Ascending aorta (tissue), 2 donors: ENCODE results near the gene CUTC. TPM values are rescaled to one million over a fixed set of nuclear protein-coding genes. Genes with fewer than 3 reads are reported as not detected.
"Not testable (repeated sequence)": the region's sequence is repeated elsewhere in the genome, so short reads cannot be mapped to it uniquely, and the experiment has no call there.

ENCODE experiments used
- DNase-seq, 2 donors: peaks; one replicate each; pipeline ENCODE4 v3.0.0-alpha.2; 2019; ENCODE audit warnings: low spot score in 2 of 2
- H3K27ac ChIP-seq, 2 donors: fragments of 200-600 bp; sonication (generic); one replicate each; pipeline ENCODE4 v1.5.1; 2016 to 2017; ENCODE audit warnings: mild to moderate bottlenecking in 1 of 2
- H3K27me3 ChIP-seq: fragments of 200-600 bp; sonication (generic); one replicate; pipeline ENCODE4 v1.5.1; 2017
- H3K36me3 ChIP-seq, 2 donors: fragments of 200-600 bp; sonication (generic); one replicate each; pipeline ENCODE4 v1.5.1; 2016
- H3K4me1 ChIP-seq, 2 donors: fragments of 200-600 bp; sonication (generic); one replicate each; pipeline ENCODE4 v1.5.1; 2016 to 2017; ENCODE audit warnings: mild to moderate bottlenecking in 1 of 2
- H3K4me3 ChIP-seq, 2 donors: fragments of 200-600 bp; sonication (generic); one replicate each; pipeline ENCODE4 v1.5.1; 2016 to 2017; ENCODE audit warnings: mild to moderate bottlenecking in 1 of 2
- H3K9me3 ChIP-seq, 2 donors: fragments of 200-600 bp; sonication (generic); one replicate each; pipeline ENCODE4 v1.5.1; 2016
- CTCF ChIP-seq, 3 experiments: fragments of 200-600 bp in 2 of 3; fragments of 450-650 bp in 1 of 3; sonication (generic) in 2 of 3; IDR thresholded peaks; one replicate each; pipeline ENCODE4 v1.5.1; 2016 to 2019; ENCODE audit warnings: antibody characterized with exemption in 3 of 3, mild to moderate bottlenecking in 1 of 3, moderate library complexity in 1 of 3
- intact Hi-C: fragments of 100-400 bp; cut with DNase I; formaldehyde crosslinking; loops from one replicate; pipeline ENCODE4 v1.15.1; 2023
- total RNA-seq: library from RNA; depleted of rRNA; stranded (reverse); fragments of >200 nt; gene quantifications from one replicate; pipeline ENCODE4 v1.1.0, GENCODE V29; 2016

CUTC gene
- total RNA-seq, 1 donor from 2014 or later, result 8.0 TPM

GRCh38 chr10:99733366-99733765 is 1.3 kb downstream of the CUTC start:
- H3K27me3 ChIP-seq, result no peaks in the 10 kb centered on the region
- H3K4me1 ChIP-seq, result peaks cover 0 to 15% of the 10 kb centered on the region in 2 donors
- DNase-seq, result no peak
- H3K9me3 ChIP-seq, result no peaks in the 10 kb centered on the region
- peaks cover 16 to 21% of the 10 kb centered on the region in 2 donors for H3K36me3 ChIP-seq
- no peak overlapping the region for H3K27ac ChIP-seq
- intact Hi-C loops, result loop anchor here (2.0 to 10.0 kb wide), 5 partner anchors 54 to 1599 kb away; partner anchors contain the start of genes GOT1, R3HCC1L and SLC25A28
- TF ChIP-seq CTCF (IDR thresholded peaks at IDR 0.05), result no peak
- H3K4me3 ChIP-seq, result peak overlapping the region in 1 of 2 donors; percentile 88

GRCh38 chr10:99734111-99734510 is 2.1 kb downstream of the CUTC start:
- H3K4me1 ChIP-seq, result peaks cover 0 to 15% of the 10 kb centered on the region in 2 donors
- H3K27me3 ChIP-seq, H3K9me3 ChIP-seq, H3K27ac ChIP-seq, DNase-seq, H3K4me3 ChIP-seq: not testable (repeated sequence)
- H3K36me3 ChIP-seq, result peaks cover 15 to 25% of the 10 kb centered on the region in 2 donors
- intact Hi-C loops, result loop anchor here (5.0 to 10.0 kb wide), 2 partner anchors 53 to 1599 kb away; partner anchors contain the start of gene R3HCC1L

GRCh38 chr10:99740260-99740659 is 8.2 kb downstream of the CUTC start:
- no peak overlapping the region for H3K27ac ChIP-seq
- no peaks in the 10 kb centered on the region for H3K27me3 ChIP-seq
- intact Hi-C loops, result no loop called here
- H3K36me3 ChIP-seq, result peaks cover 62 to 83% of the 10 kb centered on the region in 2 donors
- H3K4me3 ChIP-seq, result no peak overlapping the region
- H3K9me3 ChIP-seq, result peaks cover 11 to 16% of the 10 kb centered on the region in 2 donors
- DNase-seq, result no peak
- H3K4me1 ChIP-seq, result no peaks in the 10 kb centered on the region
- no peak for TF ChIP-seq CTCF (IDR thresholded peaks at IDR 0.05)

GRCh38 chr10:99740933-99741559 is 9.0 kb downstream of the CUTC start:
- TF ChIP-seq CTCF (IDR thresholded peaks at IDR 0.05), result no peak
- Histone ChIP-seq H3K4me1 (no peaks in the 10 kb centered on the region), H3K36me3 (peaks cover 68 to 90% of the 10 kb centered on the region in 2 donors), H3K27ac (no peak overlapping the region), H3K9me3 (peaks cover 11 to 16% of the 10 kb centered on the region in 2 donors), H3K4me3 (no peak overlapping the region), H3K27me3 (no peaks in the 10 kb centered on the region)
- no peak for DNase-seq
- intact Hi-C loops, result no loop called here

GRCh38 chr10:99742254-99742653 is 10.2 kb downstream of the CUTC start:
- Histone ChIP-seq H3K9me3 (peaks cover 11 to 16% of the 10 kb centered on the region in 2 donors), H3K4me1 (no peaks in the 10 kb centered on the region), H3K27ac (no peak overlapping the region), H3K36me3 (peaks cover 72 to 90% of the 10 kb centered on the region in 2 donors), H3K27me3 (no peaks in the 10 kb centered on the region), H3K4me3 (no peak overlapping the region)
- intact Hi-C loops, result no loop called here
- DNase-seq, result no peak
- TF ChIP-seq CTCF (IDR thresholded peaks at IDR 0.05), result no peak

- no peaks in the 10 kb centered on the region for H3K27me3 ChIP-seq
- intact Hi-C loops, result no loop called here
- H3K36me3 ChIP-seq, result peaks cover 73 to 90% of the 10 kb centered on the region in 2 donors
Observed at GRCh38 chr10:99742701-99743100, 10.7 kb downstream of the CUTC start.

More at GRCh38 chr10:99742701-99743100, 10.7 kb downstream of the CUTC start:
- Histone ChIP-seq H3K4me1 (no peaks in the 10 kb centered on the region), H3K9me3 (peaks cover 11 to 16% of the 10 kb centered on the region in 2 donors), H3K4me3 (no peak overlapping the region), H3K27ac (no peak overlapping the region)
- no peak for TF ChIP-seq CTCF (IDR thresholded peaks at IDR 0.05)
- no peak for DNase-seq
